ENCODE data around the gene OSBPL6. TPM values are rescaled to one million over a fixed set of nuclear protein-coding genes. Genes with fewer than 3 reads are reported as not detected.

Gene OSBPL6
- total RNA-seq, 6 experiments from 2014 or later = 2.4 to 7.5 (median 3.3) TPM

GRCh38 chr2:178219247-178219646 lies 24.9 kb downstream of the OSBPL6 start:
- H3K27ac Mint-ChIP-seq = no peak overlapping the region
- peaks cover 8% of the 10 kb centered on the region; the same call in 1 of the 2 replicates for H3K36me3 Mint-ChIP-seq (ENCODE audit: low read depth)
- no peak for TF ChIP-seq CTCF (IDR thresholded peaks at IDR 0.05)
- H3K4me3 Mint-ChIP-seq = no peak overlapping the region
- H3K27me3 Mint-ChIP-seq (ENCODE audit: insufficient read depth) = no peaks in the 10 kb centered on the region
- DNase-seq = no peak
- H3K9me3 Mint-ChIP-seq = no peaks in the 10 kb centered on the region; the same call in 1 of the 2 replicates
- peaks cover 6% of the 10 kb centered on the region; the same call in 1 of the 2 replicates for H3K4me1 Mint-ChIP-seq (ENCODE audit: low read depth)

- H3K9me3 Mint-ChIP-seq = no peaks in the 10 kb centered on the region; the same call in 1 of the 2 replicates
- DNase-seq = no peak
- H3K4me1 Mint-ChIP-seq (ENCODE audit: low read depth) = peaks cover 21% of the 10 kb centered on the region
- H3K4me3 Mint-ChIP-seq = no peak overlapping the region
- H3K27ac Mint-ChIP-seq = no peak overlapping the region
- H3K27me3 Mint-ChIP-seq (ENCODE audit: insufficient read depth) = no peaks in the 10 kb centered on the region
- no peak for TF ChIP-seq CTCF (IDR thresholded peaks at IDR 0.05)
- peaks cover 8% of the 10 kb centered on the region; the same call in 1 of the 2 replicates for H3K36me3 Mint-ChIP-seq (ENCODE audit: low read depth)
Measured at GRCh38 chr2:178220814-178221213, 26.5 kb downstream of the OSBPL6 start.

- Mint-ChIP-seq H3K27ac (no peak overlapping the region), H3K4me3 (no peak overlapping the region), H3K9me3 (no peaks in the 10 kb centered on the region; the same call in 1 of the 2 replicates), H3K36me3 (ENCODE audit: low read depth) (peaks cover 4% of the 10 kb centered on the region; the same call in 1 of the 2 replicates), H3K4me1 (ENCODE audit: low read depth) (peaks cover 28% of the 10 kb centered on the region), H3K27me3 (ENCODE audit: insufficient read depth) (no peaks in the 10 kb centered on the region)
- no peak for DNase-seq
- TF ChIP-seq CTCF (IDR thresholded peaks at IDR 0.05) = no peak
Measured at GRCh38 chr2:178221556-178221955, 27.2 kb downstream of the OSBPL6 start.

- Mint-ChIP-seq H3K9me3 (no peaks in the 10 kb centered on the region; the same call in 1 of the 2 replicates), H3K4me1 (ENCODE audit: low read depth) (peaks cover 40% of the 10 kb centered on the region), H3K27me3 (ENCODE audit: insufficient read depth) (no peaks in the 10 kb centered on the region)
Measured at GRCh38 chr2:178223806-178224205, 29.5 kb downstream of the OSBPL6 start.

GRCh38 chr2:178225006-178225805 lies 30.9 kb downstream of the OSBPL6 start:
- Mint-ChIP-seq H3K36me3 (ENCODE audit: low read depth) (0 out of 2 replicates have a peak, but pooled peaks cover 4% of the 10 kb centered on the region), H3K27ac (no peak overlapping the region)

More at GRCh38 chr2:178223806-178224205, 29.5 kb downstream of the OSBPL6 start:
- TF ChIP-seq CTCF (IDR thresholded peaks at IDR 0.05) = no peak
- no peak overlapping the region for H3K27ac Mint-ChIP-seq
- 0 out of 2 replicates have a peak, but pooled peaks cover 4% of the 10 kb centered on the region for H3K36me3 Mint-ChIP-seq (ENCODE audit: low read depth)
- no peak for DNase-seq
- no peak overlapping the region for H3K4me3 Mint-ChIP-seq

More at GRCh38 chr2:178225006-178225805, 30.9 kb downstream of the OSBPL6 start:
- peak; percentile 4 for DNase-seq
- peaks cover 45% of the 10 kb centered on the region for H3K4me1 Mint-ChIP-seq (ENCODE audit: low read depth)
- no peaks in the 10 kb centered on the region; the same call in 1 of the 2 replicates for H3K9me3 Mint-ChIP-seq
- TF ChIP-seq CTCF (IDR thresholded peaks at IDR 0.05) = no peak
- H3K27me3 Mint-ChIP-seq (ENCODE audit: insufficient read depth) = no peaks in the 10 kb centered on the region
- H3K4me3 Mint-ChIP-seq = no peak overlapping the region
